Nephron (organoid): Measurements from ENCODE around the gene HCRTR2.

ENCODE experiments used
- H3K27ac Mint-ChIP-seq, 3 experiments: 2 replicates each; pipeline ENCODE4 v1.8.0; 2020; ENCODE audit warnings: mixed read lengths in 3 of 3, mild to moderate bottlenecking in 2 of 3, moderate library complexity in 1 of 3
- H3K27me3 Mint-ChIP-seq: 2 replicates; pipeline ENCODE4 v1.8.0; 2021; ENCODE audit warnings: low read depth, mild to moderate bottlenecking, moderate library complexity, mixed read lengths
- H3K36me3 Mint-ChIP-seq: 2 replicates; pipeline ENCODE4 v1.8.0; 2020; ENCODE audit warnings: low read depth, mixed read lengths
- H3K4me1 Mint-ChIP-seq: 2 replicates; pipeline ENCODE4 v1.8.0; 2020; ENCODE audit warnings: mixed read lengths
- H3K4me3 Mint-ChIP-seq, 3 experiments: 2 replicates each; pipeline ENCODE4 v1.8.0; 2020; ENCODE audit warnings: mild to moderate bottlenecking in 3 of 3, mixed read lengths in 3 of 3, moderate library complexity in 2 of 3
- H3K9me3 Mint-ChIP-seq: 2 replicates; pipeline ENCODE4 v1.8.0; 2020; ENCODE audit warnings: mixed read lengths
- CTCF ChIP-seq, 3 experiments: fragments of 200-600 bp; sonication (generic); IDR thresholded peaks; one replicate each; pipeline ENCODE4 v1.5.0; 2021; ENCODE audit warnings: antibody characterized with exemption in 3 of 3; ENCODE audit not compliant: unreplicated experiment in 3 of 3

The HCRTR2 gene

DNA sequence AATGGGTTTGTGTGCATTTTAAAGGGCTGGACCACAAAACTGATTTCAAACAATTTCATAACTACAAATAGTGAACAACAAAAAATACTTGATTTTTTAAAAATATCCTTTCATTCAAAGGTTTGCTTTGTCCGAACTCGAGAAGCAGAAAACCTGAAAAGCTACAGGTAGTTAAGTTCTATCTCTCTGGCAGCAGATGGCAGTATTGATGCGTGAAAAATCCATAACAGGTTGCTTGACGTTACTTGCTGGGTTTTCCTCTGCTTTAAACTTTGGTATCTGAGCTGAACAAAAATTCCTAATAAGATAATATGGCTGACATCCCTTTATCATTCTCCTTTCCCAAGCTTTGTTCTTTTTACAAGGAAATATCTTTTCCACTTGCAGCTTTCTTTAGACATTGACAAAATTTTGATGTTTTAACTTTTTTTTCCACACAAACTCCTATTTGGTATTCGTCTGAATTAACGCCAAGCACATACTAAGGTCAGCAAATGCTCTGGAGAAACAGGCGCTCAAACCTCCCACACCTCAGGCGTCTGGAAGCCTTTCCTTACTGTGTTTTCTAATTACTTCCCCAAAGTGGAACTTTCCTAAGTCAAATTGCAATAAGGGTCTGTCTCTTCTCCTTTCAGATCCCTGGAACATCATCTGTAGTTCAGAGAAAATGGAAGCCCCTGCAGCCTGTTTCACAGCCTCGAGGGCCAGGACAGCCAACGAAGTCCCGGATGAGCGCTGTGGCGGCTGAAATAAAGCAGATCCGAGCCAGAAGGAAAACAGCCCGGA, 102.6 kb downstream of the HCRTR2 start:
- H3K36me3 Mint-ChIP-seq, result no peaks in the 10 kb centered on the region
- H3K27ac Mint-ChIP-seq, result peak overlapping the region; percentile 56 to 71 (median 66)
- H3K9me3 Mint-ChIP-seq, result no peaks in the 10 kb centered on the region
- peak; percentile 66 to 80 (median 68) for TF ChIP-seq CTCF (IDR thresholded peaks at IDR 0.05; ENCODE audit: unreplicated experiment in 3 of 3)
- H3K4me1 Mint-ChIP-seq, result peaks cover 25% of the 10 kb centered on the region
- no peaks in the 10 kb centered on the region for H3K27me3 Mint-ChIP-seq
- peak overlapping the region; percentile 12 to 33 (median 33) for H3K4me3 Mint-ChIP-seq

DNA sequence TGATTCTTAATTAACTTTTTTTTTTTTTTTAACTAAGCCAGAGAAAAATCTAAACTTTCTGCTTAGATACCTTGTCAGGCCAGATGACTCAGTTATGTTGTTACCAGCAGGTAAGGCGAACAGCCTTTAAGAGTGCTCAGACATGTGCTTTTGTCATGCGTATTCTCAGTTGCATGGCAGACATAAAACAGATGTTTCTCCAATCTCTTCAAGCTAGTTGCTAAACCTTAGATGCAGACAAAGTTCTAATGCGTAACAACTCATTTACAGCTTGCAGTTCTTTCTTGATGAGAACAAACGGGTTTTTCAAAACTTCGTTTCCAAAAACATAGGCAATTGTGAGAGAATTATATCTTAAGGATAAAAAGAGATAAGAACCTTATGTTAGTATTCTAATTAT, 103.3 kb downstream of the HCRTR2 start:
- no peak for TF ChIP-seq CTCF (IDR thresholded peaks at IDR 0.05; ENCODE audit: unreplicated experiment in 3 of 3)
- H3K27me3 Mint-ChIP-seq, result no peaks in the 10 kb centered on the region
- H3K36me3 Mint-ChIP-seq, result no peaks in the 10 kb centered on the region
- no peaks in the 10 kb centered on the region for H3K9me3 Mint-ChIP-seq
- no peak overlapping the region for H3K4me3 Mint-ChIP-seq
- H3K27ac Mint-ChIP-seq, result peak overlapping the region; percentile 20 to 66 (median 50)
- peaks cover 25% of the 10 kb centered on the region for H3K4me1 Mint-ChIP-seq

DNA sequence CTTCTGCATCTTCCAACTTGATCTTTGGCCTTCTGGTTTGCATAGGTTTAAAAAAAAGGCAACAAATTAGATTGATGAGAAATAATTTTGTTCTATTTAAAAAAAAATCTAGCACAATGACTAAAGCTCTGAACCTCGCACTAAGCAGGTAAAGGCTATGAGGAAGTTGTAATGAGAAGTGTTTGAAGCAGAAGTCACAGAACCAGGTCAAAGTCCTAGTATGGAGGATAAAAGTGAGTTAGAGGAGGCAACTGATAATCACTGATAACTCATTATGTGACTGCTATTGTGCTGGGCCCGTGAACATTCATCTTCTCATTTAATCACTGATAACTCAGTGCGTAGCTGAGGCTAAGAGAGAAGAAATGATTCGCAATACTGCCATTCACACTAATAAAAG, 106.9 kb downstream of the HCRTR2 start:
- Mint-ChIP-seq H3K27ac (no peak overlapping the region), H3K27me3 (no peaks in the 10 kb centered on the region), H3K9me3 (no peaks in the 10 kb centered on the region), H3K36me3 (no peaks in the 10 kb centered on the region), H3K4me3 (no peak overlapping the region), H3K4me1 (peaks cover 20% of the 10 kb centered on the region)
- no peak for TF ChIP-seq CTCF (IDR thresholded peaks at IDR 0.05; ENCODE audit: unreplicated experiment in 3 of 3)

DNA sequence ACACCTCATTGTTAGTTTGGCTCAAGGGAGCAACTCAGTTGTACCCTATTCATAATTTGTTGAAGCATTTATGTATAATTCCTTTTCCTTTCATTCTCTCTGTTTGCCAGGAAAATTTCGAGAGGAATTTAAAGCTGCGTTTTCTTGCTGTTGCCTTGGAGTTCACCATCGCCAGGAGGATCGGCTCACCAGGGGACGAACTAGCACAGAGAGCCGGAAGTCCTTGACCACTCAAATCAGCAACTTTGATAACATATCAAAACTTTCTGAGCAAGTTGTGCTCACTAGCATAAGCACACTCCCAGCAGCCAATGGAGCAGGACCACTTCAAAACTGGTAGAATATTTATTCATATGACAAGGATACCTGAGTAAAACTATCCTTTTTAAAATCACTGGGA, 107.8 kb downstream of the HCRTR2 start:
- H3K9me3 Mint-ChIP-seq, result no peaks in the 10 kb centered on the region
- H3K4me3 Mint-ChIP-seq, result no peak overlapping the region
- TF ChIP-seq CTCF (IDR thresholded peaks at IDR 0.05; ENCODE audit: unreplicated experiment in 3 of 3), result no peak
- H3K27ac Mint-ChIP-seq, result no peak overlapping the region
- peaks cover 12% of the 10 kb centered on the region for H3K4me1 Mint-ChIP-seq
- H3K27me3 Mint-ChIP-seq, result no peaks in the 10 kb centered on the region
- no peaks in the 10 kb centered on the region for H3K36me3 Mint-ChIP-seq

- no peak for TF ChIP-seq CTCF (IDR thresholded peaks at IDR 0.05; ENCODE audit: unreplicated experiment in 3 of 3)
- H3K4me1 Mint-ChIP-seq, result no peaks in the 10 kb centered on the region
Observed at GRCh38 chr6:55286824-55287223, 112.5 kb downstream of the HCRTR2 start.

DNA sequence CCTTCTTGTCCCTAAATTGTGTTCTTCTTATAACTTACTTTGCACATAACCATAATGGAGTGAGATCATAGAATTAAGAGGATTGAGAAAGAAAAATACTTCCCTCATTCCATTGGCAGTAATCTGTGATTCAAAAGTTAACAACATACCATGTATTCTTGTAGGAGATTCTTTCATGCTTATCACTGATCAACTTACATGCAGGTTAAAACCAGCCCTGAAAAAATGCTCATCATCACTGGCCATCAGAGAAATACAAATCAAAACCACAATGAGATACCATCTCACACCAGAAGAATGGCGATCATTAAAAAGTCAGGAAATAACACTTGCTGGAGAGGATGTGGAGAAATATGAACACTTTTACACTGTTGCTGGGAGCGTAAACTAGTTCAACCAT, 116.4 kb downstream of the HCRTR2 start:
- Mint-ChIP-seq H3K4me1 (no peaks in the 10 kb centered on the region), H3K36me3 (no peaks in the 10 kb centered on the region), H3K4me3 (no peak overlapping the region), H3K27ac (no peak overlapping the region), H3K9me3 (no peaks in the 10 kb centered on the region), H3K27me3 (no peaks in the 10 kb centered on the region)
- no peak for TF ChIP-seq CTCF (IDR thresholded peaks at IDR 0.05; ENCODE audit: unreplicated experiment in 3 of 3)

More at GRCh38 chr6:55286824-55287223, 112.5 kb downstream of the HCRTR2 start:
- H3K27me3 Mint-ChIP-seq, result no peaks in the 10 kb centered on the region
- no peak overlapping the region for H3K4me3 Mint-ChIP-seq
- no peaks in the 10 kb centered on the region for H3K9me3 Mint-ChIP-seq
- H3K36me3 Mint-ChIP-seq, result no peaks in the 10 kb centered on the region
- no peak overlapping the region for H3K27ac Mint-ChIP-seq
